Pancreas (tissue), 10 donors: ENCODE measurements around the gene AIF1L. TPM values are rescaled to one million over a fixed set of nuclear protein-coding genes. Genes with fewer than 3 reads are reported as not detected.

Experiments
- ATAC-seq, 4 donors: fragments of 200-7000 bp; cut with Tn5 transposase; one replicate each; pipeline versions ENCODE4 v1.8.0 to v1.9.1; 2020; ENCODE audit warnings: mild to moderate bottlenecking in 4 of 4, moderate library complexity in 4 of 4
- DNase-seq, 6 donors: peaks; one replicate each; pipeline ENCODE4 v3.0.0-alpha.2; 2020
- FAIRE-seq: peaks from 2 replicates; lab custom pipeline; 2012; peaks lifted over from hg19 to GRCh38; lab: Jason Lieb, UNC
- H3K27ac ChIP-seq, 4 donors: fragments of 200-600 bp; sonication (generic); 1 replicate in 3 of 4; 2 replicates in 1 of 4; pipeline versions ENCODE4 v1.5.0 to v1.8.0; 2020
- H3K27me3 ChIP-seq, 4 donors: fragments of 200-600 bp; one replicate each; pipeline ENCODE4 v1.8.0; 2021
- H3K36me3 ChIP-seq, 3 donors: fragments of 200-600 bp; sonication (generic) in 1 of 3; one replicate each; pipeline versions ENCODE4 v1.5.0 to v1.8.0; 2020 to 2021
- H3K4me1 ChIP-seq, 3 donors: fragments of 200-600 bp; one replicate each; pipeline ENCODE4 v1.8.0; 2021
- H3K4me3 ChIP-seq, 4 donors: fragments of 200-600 bp; sonication (generic) in 2 of 4; one replicate each; pipeline versions ENCODE4 v1.5.0 to v1.8.0; 2020 to 2021
- H3K9me3 ChIP-seq, 4 donors: fragments of 200-600 bp; one replicate each; pipeline ENCODE4 v1.8.0; 2021
- CTCF ChIP-seq, 4 donors: fragments of 200-600 bp; sonication (generic) in 3 of 4; IDR thresholded peaks; one replicate each; pipeline versions ENCODE4 v1.5.0 to v1.8.0; 2021; ENCODE audit warnings: antibody characterized with exemption in 4 of 4
- WGBS, 2 donors: extraction: QIAGEN DNeasy Blood & Tissue Kit; methylation state at CpG; one replicate each; pipeline ENCODE4 v1.1.7; 2013; 5-methylcytosine and 5-hydroxymethylcytosine counted together
- intact Hi-C, 3 donors: fragments of 100-400 bp; cut with DNase I; formaldehyde crosslinking; loops; one replicate each; pipeline versions ENCODE4 v1.11.1 to v1.14.2; 2022
- polyA plus RNA-seq, 2 donors: library from polyadenylated mRNA; stranded (reverse); fragments of 200-250 nt; gene quantifications; one replicate each; pipeline ENCODE4 v1.2.3, GENCODE V29; 2013
- total RNA-seq, 6 donors: library from RNA; stranded (reverse); fragmentation: NEBNext Ultra II Directional in 4 of 6; extraction: Animal tissue kit (Norgen Biotek cat#: 25700) in 4 of 6; gene quantifications; one replicate each; pipeline versions ENCODE4 v1.2.1 to v1.2.4, GENCODE V29; 2021 to 2023
- donor health status: healthy with polysubstance abuse.
- donor health status: DM: no; HTN: no; CAD: no; lungs with moderate emphysema.
- donor health status: DM: no; HTN: no; CAD: no.
- donor health status: control.
- donor health status: control.
- donor health status: Bipolar disorder and iron deficiency.
- donor health status: DM: yes; HTN: yes; CAD: no.
- donor health status: DM: no; HTN: no; CAD: no.
- donor health status: DM: no; HTN: no; CAD: no.
- donor health status: DM: yes; HTN: yes; CAD: no.

Gene AIF1L
- total and polyA plus RNA-seq, 8 donors: 2.4 to 5.0 (median 4.1) TPM

GRCh38 chr9:131081868-131082267 is 14.5 kb upstream of the AIF1L start:
- no peaks in the 10 kb centered on the region for H3K36me3 ChIP-seq
- H3K4me1 ChIP-seq: no peaks in the 10 kb centered on the region
- no peak for TF ChIP-seq CTCF (IDR thresholded peaks at IDR 0.05)
- DNase-seq: no peak
- H3K4me3 ChIP-seq: no peak overlapping the region
- no peak for ATAC-seq
- intact Hi-C loops: no loop called here
- H3K27me3 ChIP-seq: no peaks in the 10 kb centered on the region
- no peak overlapping the region for H3K27ac ChIP-seq
- H3K9me3 ChIP-seq: no peaks in the 10 kb centered on the region
- WGBS, 2 donors: 78 to 85% methylated on average over 9 of the region's 9 CpGs
- FAIRE-seq: no peak

GRCh38 chr9:131082774-131083512 is 13.4 kb upstream of the AIF1L start:
- no peak overlapping the region for H3K4me3 ChIP-seq
- DNase-seq (no peak), ATAC-seq (no peak), FAIRE-seq (no peak)
- no peaks in the 10 kb centered on the region for H3K36me3 ChIP-seq
- H3K4me1 ChIP-seq: no peaks in the 10 kb centered on the region
- 54 to 60% methylated on average over 11 of the region's 11 CpGs for WGBS, 2 donors
- no peaks in the 10 kb centered on the region for H3K27me3 ChIP-seq
- no peak overlapping the region for H3K27ac ChIP-seq
- intact Hi-C loops: no loop called here
- H3K9me3 ChIP-seq: no peaks in the 10 kb centered on the region
- TF ChIP-seq CTCF (IDR thresholded peaks at IDR 0.05): no peak

GRCh38 chr9:131084661-131085369 is 11.5 kb upstream of the AIF1L start:
- Histone ChIP-seq H3K4me1 (no peaks in the 10 kb centered on the region), H3K27me3 (no peaks in the 10 kb centered on the region), H3K9me3 (no peaks in the 10 kb centered on the region), H3K27ac (no peak overlapping the region), H3K4me3 (no peak overlapping the region), H3K36me3 (no peaks in the 10 kb centered on the region)
- no peak for TF ChIP-seq CTCF (IDR thresholded peaks at IDR 0.05)
- 59 to 62% methylated on average over 8 of the region's 8 CpGs for WGBS, 2 donors
- DNase-seq (no peak), ATAC-seq (no peak), FAIRE-seq (no peak)
- intact Hi-C loops: no loop called here

GRCh38 chr9:131085370-131086122 is 10.8 kb upstream of the AIF1L start:
- Histone ChIP-seq H3K9me3 (no peaks in the 10 kb centered on the region), H3K36me3 (no peaks in the 10 kb centered on the region), H3K4me1 (no peaks in the 10 kb centered on the region), H3K27me3 (no peaks in the 10 kb centered on the region), H3K27ac (no peak overlapping the region), H3K4me3 (no peak overlapping the region)
- TF ChIP-seq CTCF (IDR thresholded peaks at IDR 0.05): no peak
- intact Hi-C loops: no loop called here
- FAIRE-seq: no peak
- ATAC-seq: no peak
- WGBS, 2 donors: 67 to 73% methylated on average over 23 of the region's 23 CpGs
- DNase-seq: no peak
